HG02623 (cell line): ENCODE data around the gene DLG1.

ENCODE experiments used
- ATAC-seq: cut with Tn5 transposase; IDR thresholded peaks from one replicate; pipeline ENCODE4 v1.9.1; 2021; ENCODE audit warnings: moderate library complexity; ENCODE audit not compliant: unreplicated experiment

DLG1 gene

GRCh38 chr3:197183582-197183981, 114.8 kb downstream of the DLG1 start:
- no peak for ATAC-seq

GRCh38 chr3:197181741-197182140, 116.7 kb downstream of the DLG1 start:
- ATAC-seq = no peak

GRCh38 chr3:197178998-197179397, 119.4 kb downstream of the DLG1 start:
- no peak for ATAC-seq

- no peak for ATAC-seq
Observed at GRCh38 chr3:197175503-197175902, 122.9 kb downstream of the DLG1 start.

- ATAC-seq = no peak
Observed at GRCh38 chr3:197174927-197175326, 123.5 kb downstream of the DLG1 start.

GRCh38 chr3:197173620-197174019, 124.8 kb downstream of the DLG1 start:
- no peak for ATAC-seq

- ATAC-seq = no peak
Observed at GRCh38 chr3:197171481-197172067, 126.8 kb downstream of the DLG1 start.

GRCh38 chr3:197169028-197169427, 129.4 kb downstream of the DLG1 start:
- ATAC-seq = no peak

- ATAC-seq = no peak
Observed at GRCh38 chr3:197168606-197169005, 129.8 kb downstream of the DLG1 start.

GRCh38 chr3:197168063-197168462, 130.3 kb downstream of the DLG1 start:
- ATAC-seq = no peak

GRCh38 chr3:197167549-197167948, 130.9 kb downstream of the DLG1 start:
- ATAC-seq = no peak

GRCh38 chr3:197165890-197166289, 132.5 kb downstream of the DLG1 start:
- ATAC-seq = no peak

- no peak for ATAC-seq
Observed at GRCh38 chr3:197155046-197155445, 143.4 kb downstream of the DLG1 start.

GRCh38 chr3:197151580-197151979, 146.8 kb downstream of the DLG1 start:
- no peak for ATAC-seq

- no peak for ATAC-seq
Observed at GRCh38 chr3:197149528-197149927, 148.9 kb downstream of the DLG1 start.

- no peak for ATAC-seq
Observed at GRCh38 chr3:197144188-197144587, 154.2 kb downstream of the DLG1 start.

GRCh38 chr3:197139586-197139985, 158.8 kb downstream of the DLG1 start:
- no peak for ATAC-seq

- ATAC-seq = no peak
Observed at GRCh38 chr3:197137751-197138150, 160.7 kb downstream of the DLG1 start.

- no peak for ATAC-seq
Observed at GRCh38 chr3:197136744-197137143, 161.7 kb downstream of the DLG1 start.

- no peak for ATAC-seq
Observed at GRCh38 chr3:197135212-197135611, 163.2 kb downstream of the DLG1 start.

GRCh38 chr3:197132916-197133530, 165.4 kb downstream of the DLG1 start:
- ATAC-seq = no peak

- no peak for ATAC-seq
Observed at GRCh38 chr3:197125636-197126035, 172.8 kb downstream of the DLG1 start.

- ATAC-seq = no peak
Observed at GRCh38 chr3:197124713-197125112, 173.7 kb downstream of the DLG1 start.
